ENCODE results near the gene WDCP. TPM values are rescaled to one million over a fixed set of nuclear protein-coding genes. Genes with fewer than 3 reads are reported as not detected.
A peak's percentile ranks its signal among the peaks of the same experiment; 100 is the strongest.
"Not testable (repeated sequence)": the region's sequence is repeated elsewhere in the genome, so short reads cannot be mapped to it uniquely, and the experiment has no call there.

WDCP gene
- total RNA-seq, 1 donor from 2014 or later = 11.4 TPM

DNA sequence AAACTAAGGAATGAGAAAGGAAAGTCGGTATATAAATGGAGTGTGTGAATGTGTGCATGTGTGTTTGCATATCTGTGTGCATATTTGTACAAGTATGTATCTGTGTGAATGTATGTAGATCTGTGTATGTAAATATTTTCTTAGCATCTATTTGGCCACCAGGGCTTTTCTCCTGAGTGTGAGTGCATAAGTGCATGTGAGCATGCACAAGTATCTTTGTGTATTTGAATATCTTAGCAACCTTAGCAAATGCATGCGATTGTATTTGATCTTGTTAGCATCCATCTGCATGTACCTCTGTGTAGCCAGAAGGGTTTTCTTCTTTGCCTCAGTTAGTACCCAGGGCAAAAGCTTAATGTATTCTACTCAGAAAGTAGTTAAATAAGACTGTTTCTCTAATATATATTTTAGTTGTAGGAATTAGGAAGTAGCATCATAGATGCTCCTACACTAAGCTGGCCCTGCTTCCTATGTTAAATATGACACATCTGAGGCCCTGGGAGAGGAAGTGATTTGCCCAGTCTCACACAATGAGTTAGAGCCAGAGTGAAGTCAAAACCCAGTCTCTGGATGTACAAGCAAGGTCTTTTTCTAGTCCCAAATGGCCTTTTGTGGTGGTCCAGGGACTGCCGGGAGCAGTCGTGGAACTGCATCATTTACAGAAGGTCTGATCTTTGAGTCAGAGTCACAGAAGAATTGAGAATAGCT, 11.5 kb upstream of the WDCP start:
- peak; percentile 44 for DNase-seq

- DNase-seq = no peak
Observed at GRCh38 chr2:24055750-24056149, 8.6 kb upstream of the WDCP start.

DNA sequence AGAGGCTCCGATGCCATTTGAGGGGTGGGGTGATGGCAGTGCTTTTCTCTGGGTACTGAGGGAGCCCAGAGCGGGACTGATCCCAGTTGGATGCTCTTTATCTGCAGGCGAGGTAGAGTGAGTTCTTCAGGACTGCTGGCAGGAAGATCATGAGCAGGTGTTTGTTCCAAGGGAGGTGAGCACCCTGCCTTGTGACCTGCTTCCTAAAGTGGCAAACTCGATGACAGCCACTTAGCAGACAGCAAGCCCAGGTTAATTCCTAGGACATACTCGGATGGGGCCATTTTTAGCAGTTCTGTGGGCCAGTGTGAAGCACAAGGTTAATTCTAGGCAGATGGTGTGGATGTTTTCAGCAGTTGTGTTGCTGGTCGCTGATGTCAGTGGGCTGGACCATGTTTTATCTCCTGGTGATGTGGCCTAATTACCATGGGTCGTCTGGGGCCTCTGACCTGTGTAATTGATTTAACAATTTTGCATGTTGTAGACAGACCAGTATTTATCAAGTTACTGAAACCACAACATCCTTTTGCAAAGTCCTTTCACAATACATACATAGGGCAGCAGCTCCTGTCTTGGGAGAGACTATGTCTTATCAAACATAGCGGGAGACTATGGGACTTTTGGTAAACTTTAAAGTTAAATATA, 7.3 kb upstream of the WDCP start:
- no peak for DNase-seq

DNA sequence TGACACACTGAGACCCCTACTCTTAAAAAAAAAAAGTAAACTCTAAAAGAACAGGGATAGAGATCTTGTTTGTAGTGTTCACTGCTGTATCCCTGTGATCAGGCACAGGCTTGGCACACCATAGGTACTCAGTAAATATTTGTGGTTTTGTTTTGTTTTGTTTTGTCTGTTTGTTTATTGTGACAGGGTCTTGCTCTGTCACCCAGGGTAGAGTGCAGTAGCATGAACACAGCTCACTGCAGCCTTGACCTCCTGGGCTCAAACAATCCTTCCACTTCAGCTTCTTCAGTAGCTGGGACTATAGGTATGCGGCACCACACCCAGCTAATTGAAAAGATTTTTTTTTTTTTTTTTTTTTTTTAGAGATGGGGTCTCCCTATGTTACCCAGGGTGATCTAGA, 5.8 kb upstream of the WDCP start:
- no peak for DNase-seq

GRCh38 chr2:24051833-24052232, 4.6 kb upstream of the WDCP start:
- no peak for DNase-seq

DNA sequence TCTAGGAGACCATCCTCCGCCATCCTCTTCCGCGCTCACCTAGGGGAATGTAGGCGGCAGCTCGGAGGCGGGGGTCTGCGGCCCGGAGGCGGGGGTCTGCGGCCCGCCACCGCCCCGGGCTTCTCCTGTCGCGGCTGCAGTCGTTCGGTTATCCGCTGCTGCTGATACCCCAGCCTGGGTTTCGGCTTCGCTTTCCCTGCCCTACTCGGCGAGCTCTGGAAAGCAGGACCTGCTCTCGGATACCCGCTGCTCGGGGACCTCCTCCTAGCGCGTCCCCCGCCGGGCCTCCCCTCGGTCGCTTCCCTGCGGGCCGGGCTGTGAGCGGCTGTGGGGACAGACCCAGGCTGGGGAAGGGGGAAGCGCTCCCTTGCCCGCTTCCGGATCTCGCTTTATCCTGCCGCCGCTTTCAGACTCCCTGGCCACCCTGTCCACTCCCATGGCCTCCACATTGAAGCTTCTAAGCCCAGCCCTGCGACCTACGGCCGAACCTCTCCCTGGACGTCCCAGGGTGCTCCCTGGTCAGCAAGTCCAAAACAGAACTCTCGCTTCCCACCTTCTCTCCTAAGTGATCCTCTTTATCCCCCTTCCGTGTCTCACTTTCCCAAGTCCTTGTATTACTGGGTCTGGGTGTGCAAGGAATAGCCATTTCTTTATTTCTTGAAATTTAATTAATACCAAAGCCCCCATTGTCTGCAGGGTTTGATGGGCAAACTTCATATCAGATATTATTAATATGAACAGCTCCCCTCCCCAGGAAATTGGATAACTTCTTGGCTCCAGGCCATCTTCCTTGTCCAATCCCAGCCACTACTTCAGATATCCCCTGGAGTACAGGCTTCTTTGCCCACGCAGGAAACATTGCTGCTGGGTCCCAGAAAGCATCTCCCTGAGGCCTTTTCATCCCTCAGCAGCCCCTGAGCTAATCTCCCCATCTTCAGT, 3.1 kb upstream of the WDCP start:
- DNase-seq = peak; percentile 35

- DNase-seq = peak; percentile 46
Observed at GRCh38 chr2:24049485-24050021, 2.4 kb upstream of the WDCP start, which contains the start of gene FKBP1B. Gene FKBP1B (plus strand): TSS chr2:24049741. CDS start chr2:24049850, 109 bp downstream.

DNA sequence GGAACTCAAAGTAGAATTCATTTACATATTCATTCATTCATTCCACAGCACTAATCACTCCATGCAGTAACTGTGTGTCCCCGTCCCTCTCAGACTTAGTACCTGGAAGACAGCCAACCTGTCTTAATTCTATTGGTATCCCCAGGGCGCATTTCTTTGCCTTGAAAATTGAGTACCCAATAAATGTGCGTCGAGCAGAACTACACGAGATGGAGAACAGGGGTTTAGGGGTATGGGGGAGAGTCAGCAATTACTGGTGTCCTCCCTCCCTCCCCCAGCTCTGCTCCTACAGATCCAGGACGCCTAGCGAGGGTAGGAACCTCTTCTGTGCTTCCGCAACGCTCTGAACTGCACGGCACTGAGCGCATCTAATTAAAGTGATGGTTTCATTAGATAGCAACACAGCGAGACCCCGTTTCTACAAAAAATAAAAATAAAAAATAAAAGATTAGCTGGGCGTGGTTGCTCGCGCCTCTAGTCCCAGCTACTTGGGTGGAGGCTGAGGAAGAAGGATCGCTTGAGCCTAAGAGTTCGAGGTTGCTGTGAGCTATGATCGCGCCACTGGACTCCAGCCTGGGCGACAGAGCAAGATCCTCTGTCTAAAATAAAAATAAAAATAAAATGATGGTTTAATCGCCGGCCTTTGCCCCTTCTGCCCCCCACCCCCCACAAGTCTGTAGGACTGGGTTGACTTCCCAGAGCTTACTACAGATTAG, 1.7 kb upstream of the WDCP start:
- no peak for DNase-seq

DNA sequence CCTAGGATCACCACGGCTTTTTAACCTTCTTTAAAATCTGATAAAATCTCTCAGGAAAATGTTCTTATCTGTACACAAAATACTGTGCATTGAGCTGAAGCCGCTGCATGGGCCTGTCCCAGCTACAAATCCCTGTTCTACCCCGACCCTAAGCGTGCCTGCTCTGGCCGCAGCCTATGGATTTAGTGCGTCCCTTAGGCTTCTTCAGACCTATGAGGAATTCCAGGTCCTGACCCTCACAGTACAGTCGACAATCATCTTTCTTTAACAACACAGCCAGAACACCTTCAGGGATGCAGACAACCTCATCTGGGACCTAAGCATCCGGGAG, 477 bp upstream of the WDCP start:
- no peak for DNase-seq

DNA sequence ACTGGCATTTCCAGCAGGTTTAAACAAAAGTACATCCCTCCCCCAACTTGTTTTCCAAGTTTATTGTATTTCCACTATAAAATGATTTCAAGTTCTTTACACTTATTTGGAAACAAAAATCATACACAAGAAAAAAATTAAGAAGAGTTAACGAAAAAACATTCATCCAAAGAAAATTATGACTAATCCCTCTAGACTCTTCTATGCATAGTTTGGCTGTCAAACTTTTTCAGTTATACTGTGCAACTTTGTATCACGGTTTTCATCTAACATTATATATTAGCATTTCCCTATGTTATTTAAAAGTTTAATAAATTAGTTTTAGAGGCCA, 627 bp downstream of the WDCP start:
- no peak for DNase-seq

DNA sequence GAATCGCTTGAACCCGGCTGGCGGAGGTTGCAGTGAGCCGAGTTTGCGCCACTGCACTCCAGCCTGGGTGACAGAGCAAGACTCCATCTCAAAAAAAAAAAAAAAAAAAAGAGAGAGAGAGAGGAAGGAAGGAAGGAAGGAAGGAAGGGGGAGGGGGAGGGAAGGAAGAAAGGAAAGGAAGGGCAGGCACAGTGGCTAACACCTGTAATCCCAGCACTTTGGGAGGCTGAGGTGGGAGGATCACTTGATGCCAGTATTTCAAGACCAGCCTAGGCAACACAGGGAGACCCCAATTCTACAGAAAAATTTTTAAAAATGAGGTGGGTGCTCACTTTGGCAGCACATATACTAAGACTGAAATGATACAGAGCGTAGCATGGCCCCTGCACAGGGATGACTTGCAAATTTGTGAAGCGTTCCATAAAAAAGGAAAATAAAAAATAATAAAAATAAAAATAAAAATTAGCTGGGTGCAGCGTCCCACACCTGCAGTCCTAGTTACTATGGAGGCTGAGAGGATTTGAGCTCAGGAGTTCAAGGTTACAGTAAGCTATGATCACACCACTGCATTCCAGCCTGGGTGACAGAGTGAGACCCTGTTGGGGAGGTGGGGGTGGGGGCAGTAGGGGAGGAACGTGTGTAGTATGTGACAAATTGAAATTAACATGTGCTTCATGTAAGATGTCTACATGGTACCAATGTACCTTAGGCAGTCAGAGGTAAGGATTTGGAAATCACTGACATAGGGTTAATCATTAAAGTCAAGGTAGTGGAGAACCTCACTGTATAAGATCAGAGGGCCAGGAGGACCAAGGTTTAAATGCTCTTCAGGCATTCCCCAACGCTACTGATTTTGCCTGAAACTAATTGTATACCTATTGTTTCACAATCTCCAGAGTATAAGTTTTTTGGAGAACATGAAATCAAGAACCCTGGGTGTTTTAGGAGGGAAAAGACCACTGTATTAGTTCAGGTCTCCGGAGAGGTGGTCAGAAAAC, 1.4 kb downstream of the WDCP start:
- no peak for DNase-seq

DNA sequence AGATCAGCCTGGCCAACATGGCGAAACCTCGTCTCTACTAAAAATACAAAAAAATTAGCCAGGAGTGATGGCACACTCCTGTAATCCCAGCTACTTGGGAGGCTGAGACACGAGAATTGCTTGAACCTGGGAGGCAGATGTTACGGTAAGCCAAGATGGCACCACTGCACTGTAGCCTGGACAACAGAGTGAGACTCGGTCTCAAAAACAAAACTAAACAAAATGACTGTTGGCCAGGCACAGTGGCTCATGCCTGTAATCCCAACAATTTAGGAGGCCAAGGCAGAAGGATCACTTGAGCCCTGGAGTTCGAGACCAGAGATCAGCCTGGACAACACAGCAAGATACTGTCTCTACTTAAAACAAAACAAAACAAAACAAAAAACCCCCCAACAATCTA, 4.1 kb downstream of the WDCP start:
- not testable (repeated sequence) for DNase-seq

DNA sequence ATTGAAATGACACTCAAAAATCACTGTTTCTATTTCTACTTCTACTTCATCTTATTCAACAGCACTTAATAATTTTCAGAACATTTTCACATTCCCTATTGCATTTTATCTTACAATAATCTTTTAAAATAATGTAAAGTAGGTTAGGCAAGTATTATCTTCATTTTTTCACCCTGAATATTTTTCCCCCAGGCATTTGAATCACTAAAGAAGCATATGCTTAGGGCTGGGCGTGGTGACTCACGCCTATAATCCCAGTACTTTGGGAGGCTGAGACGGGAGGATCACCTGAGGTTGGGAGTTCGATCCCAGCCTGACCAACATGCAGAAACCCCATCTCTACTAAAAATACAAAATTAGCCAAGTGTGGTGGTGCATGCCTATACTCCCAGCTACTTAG, 6.7 kb downstream of the WDCP start:
- DNase-seq = no peak

DNA sequence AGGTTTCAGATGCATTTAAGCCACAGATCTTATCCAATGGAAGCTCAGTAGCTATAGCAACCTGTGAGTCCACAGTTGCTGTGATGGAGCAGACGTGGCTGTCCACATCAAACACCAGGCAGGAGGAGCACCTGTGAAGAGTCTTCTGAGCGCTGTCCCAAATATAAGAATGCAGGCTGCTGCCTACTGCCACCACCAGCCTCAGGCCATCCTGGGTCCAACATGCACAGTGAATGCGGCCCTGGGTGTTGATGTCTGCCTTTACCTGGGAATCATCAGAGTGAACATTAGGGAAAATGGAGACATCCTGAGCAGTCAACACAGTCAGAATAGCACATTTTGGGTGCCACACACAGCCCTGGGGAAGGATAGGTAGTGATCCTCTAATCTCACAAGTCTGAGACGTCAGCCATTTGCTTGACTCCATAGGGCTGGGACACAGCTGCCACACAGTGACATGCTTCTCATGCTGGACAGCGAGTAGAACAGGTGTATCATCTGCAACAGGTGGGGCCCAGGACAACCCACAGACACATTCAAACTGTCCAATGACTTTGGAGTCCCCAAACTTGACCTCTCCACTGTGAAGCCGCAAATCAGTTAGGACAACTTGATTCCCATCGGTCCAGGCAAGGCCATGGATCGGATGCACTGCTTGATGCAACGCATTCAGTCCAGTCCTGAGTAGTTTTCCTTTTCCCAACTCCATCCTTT, 8.2 kb downstream of the WDCP start:
- DNase-seq = no peak

GRCh38 chr2:24026233-24026632, 21.0 kb downstream of the WDCP start:
- DNase-seq = no peak

GRCh38 chr2:24024996-24025663, 22.1 kb downstream of the WDCP start:
- DNase-seq = no peak

- DNase-seq = peak; percentile 48
Observed at GRCh38 chr2:24024018-24024417, 23.2 kb downstream of the WDCP start.

GRCh38 chr2:24022975-24023575, 24.1 kb downstream of the WDCP start:
- DNase-seq = no peak

DNA sequence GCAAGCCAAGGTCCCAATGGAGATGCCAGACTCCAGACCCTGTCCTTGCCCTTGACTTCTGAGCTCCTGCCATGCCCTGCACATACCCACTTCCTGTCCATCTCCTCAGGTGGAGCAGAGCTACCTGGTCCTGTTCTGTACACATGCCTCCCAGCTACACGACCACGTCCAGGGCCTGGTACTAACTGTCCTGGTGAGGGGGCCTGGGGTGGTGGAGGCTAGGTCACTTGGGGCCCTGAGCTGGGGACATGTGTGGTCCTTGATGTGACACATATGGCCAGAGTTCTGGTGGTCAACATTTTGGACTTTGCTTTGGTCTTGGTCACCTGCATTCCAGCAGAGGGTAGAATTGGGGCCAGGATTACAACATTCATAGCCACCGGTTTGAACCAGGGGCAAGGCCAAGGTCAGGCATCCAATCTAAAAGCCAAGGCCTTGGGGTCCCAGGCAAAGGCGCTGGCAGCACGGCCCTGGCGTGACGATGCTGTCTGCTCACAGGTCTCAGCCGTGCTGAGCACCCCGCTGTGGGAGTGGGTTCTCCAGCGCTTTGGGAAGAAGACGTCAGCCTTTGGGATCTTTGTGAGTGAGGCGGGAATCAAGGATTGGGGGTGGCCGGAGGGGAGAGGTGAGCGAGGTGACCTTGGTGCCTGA, 24.7 kb downstream of the WDCP start:
- no peak for DNase-seq
